ENCODE data around the gene IL17RB. TPM values are rescaled to one million over a fixed set of nuclear protein-coding genes. Genes with fewer than 3 reads are reported as not detected.

Gene IL17RB
- total and polyA plus RNA-seq, 2 of the 8 experiments (the other 6 are each of a cell fraction or from before 2014, with no cell fraction given), result 7.0 to 24.6 TPM

DNA sequence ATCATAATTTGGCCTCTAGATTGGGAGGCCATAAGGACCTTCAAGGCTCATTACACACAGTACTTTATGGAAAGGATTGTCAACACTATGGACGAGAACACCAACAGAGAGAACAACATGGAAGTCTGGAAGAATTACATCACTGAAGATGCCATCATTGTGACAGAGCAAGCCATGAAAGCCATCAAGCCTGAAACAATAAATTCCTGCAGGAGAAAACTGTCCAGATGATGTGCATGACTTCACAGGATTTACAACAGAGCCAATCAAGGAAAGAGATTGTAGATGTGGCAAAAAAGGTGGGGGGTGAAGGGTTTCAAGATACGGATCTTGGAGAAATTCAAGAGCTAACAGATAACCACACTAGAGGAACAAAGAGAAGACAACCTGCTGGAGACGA is 15.9 kb downstream of the IL17RB start:
- Histone ChIP-seq H3K23ac (ENCODE audit: insufficient read length) (no peak overlapping the region), H3K79me1 (ENCODE audit: low read depth, low read length) (no peaks in the 10 kb centered on the region), H3K27me3 (replicated peaks in 1 of 4; ENCODE audit: control insufficient read depth in 3 of 4, extremely low read depth in 1 of 4, insufficient read depth in 3 of 4, low read length in 3 of 4) (no peaks in the 10 kb centered on the region), H3K56ac (replicated peaks; ENCODE audit: insufficient read length, low read depth, low read length) (no peak overlapping the region), H4K5ac (ENCODE audit: insufficient read length, low read depth, low read length) (no peak overlapping the region), H4K20me1 (replicated peaks in 1 of 2; ENCODE audit: control insufficient read depth in 1 of 2, insufficient read depth in 2 of 2, low read length in 2 of 2) (peaks cover 2 to 4% of the 10 kb centered on the region in 2 experiments), H3K18ac (ENCODE audit: extremely low read depth, low read length) (no peak overlapping the region), H3K27ac (ENCODE audit: low read depth, low read length) (no peak overlapping the region), H4K91ac (replicated peaks; ENCODE audit: insufficient read length, low read length) (no peak overlapping the region), H3K4me3 (ENCODE audit: extremely low read depth in 1 of 4, insufficient read depth in 2 of 4, low read depth in 3 of 4, low read length in 4 of 4) (no peak overlapping the region), H3K4me2 (ENCODE audit: insufficient read depth in 1 of 2, low read depth in 2 of 2, low read length in 2 of 2) (no peak overlapping the region), H2AFZ (ENCODE audit: low read length) (no peak overlapping the region), H3K4ac (replicated peaks; ENCODE audit: insufficient read length, low read depth, low read length) (no peak overlapping the region), H3K4me1 (replicated peaks in 1 of 4; ENCODE audit: control insufficient read depth in 3 of 4, insufficient read depth in 4 of 4, low read length in 3 of 4) (no peaks in the 10 kb centered on the region), H2BK120ac (replicated peaks; ENCODE audit: low read depth, low read length) (no peak overlapping the region), H3K36me3 (ENCODE audit: control insufficient read depth in 2 of 4, insufficient read depth in 4 of 4, low read length in 3 of 4) (peaks cover 2 to 40% (median 22%) of the 10 kb centered on the region in 4 experiments; a peak in 6 of 8 replicates), H2BK15ac (ENCODE audit: low read length) (no peak overlapping the region), H4K8ac (ENCODE audit: extremely low read depth, insufficient read depth, low read length) (no peak overlapping the region), H2AK5ac (ENCODE audit: low read depth, low read length) (no peak overlapping the region), H2BK12ac (ENCODE audit: low read depth, low read length) (no peak overlapping the region), H3K9ac (replicated peaks in 1 of 4; ENCODE audit: extremely low read depth in 1 of 4, low read depth in 3 of 4, low read length in 3 of 4) (no peak overlapping the region), H2BK20ac (ENCODE audit: low read length) (no peak overlapping the region), H2BK5ac (ENCODE audit: low read depth, low read length) (no peak overlapping the region), H3K23me2 (ENCODE audit: low read depth, low read length) (no peaks in the 10 kb centered on the region), H3K14ac (ENCODE audit: insufficient read length) (no peak overlapping the region), H3K9me3 (ENCODE audit: insufficient read depth in 2 of 2, low read depth in 1 of 2, low read length in 1 of 2) (no peaks in the 10 kb centered on the region), H3K79me2 (ENCODE audit: control insufficient read depth in 1 of 2, insufficient read depth in 2 of 2, low read length in 2 of 2) (no peaks in the 10 kb centered on the region)
- DNase-seq (ENCODE audit: low read depth in 1 of 2, low spot score in 2 of 2) (no peak), FAIRE-seq (no peak)
- ChIA-PET CTCF (ENCODE audit: partially characterized antibody) (interaction anchor here (0.6 to 1.4 kb wide), 5 partner anchors 9 to 484 kb away, joined by 3 to 4 read pairs (median 3); no protein-coding TSS in a partner anchor), POLR2A (ENCODE audit: partially characterized antibody) (interaction anchor here (0.8 kb wide), 1 partner anchor 17 kb away, joined by 3 read pairs; no protein-coding TSS in a partner anchor)
- 76% methylated on average over 3 of the region's 3 CpGs; no CpG with 5 or more reads in 1 of the 2 experiments for WGBS, 2 experiments (ENCODE audit: extremely low coverage in 1 of 2, insufficient coverage in 1 of 2, insufficient read length in 1 of 2, insufficient replicate concordance in 2 of 2, low coverage in 1 of 2, low lambda C conversion rate in 2 of 2, missing lambda C conversion rate in 1 of 2)
- TF ChIP-seq USF2 (IDR thresholded peaks at IDR 0.05; ENCODE audit: low read length) (no peak), CREB1 (IDR thresholded peaks at IDR 0.05) (no peak), TBP (IDR thresholded peaks at IDR 0.05; ENCODE audit: low read depth, low read length) (no peak), SP1 (IDR thresholded peaks at IDR 0.05; ENCODE audit: low read depth, low read length) (no peak), MAFK (IDR thresholded peaks at IDR 0.05; ENCODE audit: low read depth, low read length) (no peak), POLR2A (IDR thresholded peaks at IDR 0.05; ENCODE audit: control extremely low read depth in 1 of 2, low read depth in 2 of 2, low read length in 2 of 2) (no peak), CBX5 (IDR thresholded peaks at IDR 0.05; ENCODE audit: low read depth, low read length) (no peak), PHF8 (conservative IDR thresholded peaks at IDR 0.05; ENCODE audit: low read depth, low read length) (no peak)
- TF ChIP-seq, protein P1, sequence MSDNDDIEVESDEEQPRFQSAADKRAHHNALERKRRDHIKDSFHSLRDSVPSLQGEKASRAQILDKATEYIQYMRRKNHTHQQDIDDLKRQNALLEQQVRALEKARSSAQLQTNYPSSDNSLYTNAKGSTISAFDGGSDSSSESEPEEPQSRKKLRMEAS (IDR thresholded peaks at IDR 0.05), result no peak
